SK-N-SH (cell line): ENCODE data around the gene COMMD3. TPM values are rescaled to one million over a fixed set of nuclear protein-coding genes. Genes with fewer than 3 reads are reported as not detected.

Experiments used
- CTCF ChIA-PET: fragments of 300-600, 350-600 bp; formaldehyde crosslinking; extraction: SDS; loops from one replicate; lab custom pipeline; 2021; lab: Yijun Ruan, JAX
- POLR2A ChIA-PET: fragments of 350-600 bp; sonication (Branson Sonifier 250); formaldehyde crosslinking; extraction: SDS; loops from one replicate; lab custom pipeline; 2020; ENCODE audit warnings: antibody characterized with exemption, inconsistent platforms; lab: Yijun Ruan, JAX
- DNase-seq: peaks from one replicate; pipeline ENCODE4 v3.0.0; 2012
- H2AFZ ChIP-seq: fragments of 200-600 bp; sonication (generic); 2 replicates; pipeline ENCODE4 v1.8.1; 2016; ENCODE audit warnings: antibody characterized with exemption, mild to moderate bottlenecking, low read depth
- H3F3A ChIP-seq: fragments of 200-600 bp; sonication (generic); replicated peaks from 2 replicates; pipeline ENCODE3; 2016; ENCODE audit warnings: antibody characterized with exemption, mild to moderate bottlenecking; ENCODE audit not compliant: insufficient read depth
- H3K27ac ChIP-seq, 2 experiments: fragments of 200-500 bp in 1 of 2; fragments of 200-600 bp in 1 of 2; sonication (Bioruptor generic) in 1 of 2; sonication (generic), shearing (Covaris generic) in 1 of 2; 2 replicates each; pipeline versions ENCODE4 v1.5.1 to v1.6.1; 2014 to 2016; ENCODE audit warnings: low read depth in 2 of 2, inconsistent platforms in 1 of 2, low read length in 1 of 2, mild to moderate bottlenecking in 1 of 2, mixed read lengths in 1 of 2
- H3K27me3 ChIP-seq: fragments of 200-600 bp; sonication (generic), shearing (Covaris generic); 2 replicates; pipeline ENCODE4 v1.6.1; 2016; ENCODE audit warnings: mixed run types; ENCODE audit not compliant: insufficient read depth
- H3K36me3 ChIP-seq, 2 experiments: fragments of 200-500 bp in 1 of 2; fragments of 200-600 bp in 1 of 2; sonication (Bioruptor generic) in 1 of 2; sonication (generic) in 1 of 2; replicated peaks in 1 of 2; 2 replicates each; pipeline versions ENCODE3 to v1.5.1; 2014 to 2016; ENCODE audit warnings: low read length in 1 of 2, mild to moderate bottlenecking in 1 of 2; ENCODE audit not compliant: insufficient read depth in 2 of 2, control insufficient read depth in 1 of 2
- H3K4me1 ChIP-seq, 2 experiments: fragments of 200-500 bp in 1 of 2; fragments of 200-600 bp in 1 of 2; sonication (Bioruptor generic) in 1 of 2; sonication (generic), shearing (Covaris generic) in 1 of 2; 2 replicates each; pipeline versions ENCODE4 v1.5.1 to v1.6.1; 2014 to 2016; ENCODE audit warnings: low read depth in 1 of 2, low read length in 1 of 2, mixed run types in 1 of 2; ENCODE audit not compliant: insufficient read depth in 2 of 2, control insufficient read depth in 1 of 2
- H3K4me2 ChIP-seq: fragments of 200-600 bp; sonication (generic), shearing (Covaris generic); 2 replicates; pipeline ENCODE4 v1.6.1; 2017; ENCODE audit warnings: mixed run types
- H3K4me3 ChIP-seq, 2 experiments: fragments of 200-500 bp in 1 of 2; fragments of 200-600 bp in 1 of 2; sonication (Bioruptor generic) in 1 of 2; sonication (generic), shearing (Covaris generic) in 1 of 2; 2 replicates each; pipeline versions ENCODE4 v1.5.1 to v1.8.1; 2014 to 2016; ENCODE audit warnings: low read depth in 2 of 2, inconsistent platforms in 1 of 2, low read length in 1 of 2, mild to moderate bottlenecking in 1 of 2, mixed read lengths in 1 of 2, moderate library complexity in 1 of 2
- H3K79me2 ChIP-seq: fragments of 200-600 bp; sonication (generic); 2 replicates; pipeline ENCODE4 v1.8.1; 2017; ENCODE audit warnings: mild to moderate bottlenecking; ENCODE audit not compliant: insufficient read depth
- H3K9ac ChIP-seq: fragments of 200-600 bp; sonication (generic); 2 replicates; pipeline ENCODE4 v1.6.1; 2017; ENCODE audit warnings: mixed run types
- H3K9me2 ChIP-seq: fragments of 200-600 bp; sonication (generic); 2 replicates; pipeline ENCODE4 v1.6.1; 2017; ENCODE audit warnings: mixed run types
- H3K9me3 ChIP-seq: fragments of 200-600 bp; sonication (generic); 2 replicates; pipeline ENCODE4 v1.6.1; 2017; ENCODE audit warnings: mixed run types, mild to moderate bottlenecking, moderate library complexity
- H4K20me1 ChIP-seq: fragments of 200-600 bp; sonication (generic); 2 replicates; pipeline ENCODE4 v1.6.1; 2017; ENCODE audit warnings: mild to moderate bottlenecking, mixed run types; ENCODE audit not compliant: insufficient read depth
- ELF1 ChIP-seq: IDR thresholded peaks from 2 replicates; pipeline ENCODE4 v1.4.0; 2012
- FOXJ3 ChIP-seq: sonication (generic); formaldehyde crosslinking; IDR thresholded peaks from 2 replicates; pipeline ENCODE4 v1.5.1; 2020; ENCODE audit warnings: mild to moderate bottlenecking, missing genetic modification reagents
- FOXM1 ChIP-seq: IDR thresholded peaks from 2 replicates; pipeline ENCODE4 v1.4.0; 2012; ENCODE audit warnings: low read depth, mild to moderate bottlenecking
- GABPA ChIP-seq: IDR thresholded peaks from 2 replicates; pipeline ENCODE4 v1.4.0; 2012; ENCODE audit warnings: low read depth, mild to moderate bottlenecking
- GATA2 ChIP-seq: sonication (generic); formaldehyde crosslinking; IDR thresholded peaks from 2 replicates; pipeline ENCODE4 v1.5.0; 2020; ENCODE audit warnings: mild to moderate bottlenecking, missing genetic modification reagents
- JUND ChIP-seq: IDR thresholded peaks from 2 replicates; pipeline ENCODE4 v1.4.0; 2012
- MEF2A ChIP-seq: IDR thresholded peaks from 2 replicates; pipeline ENCODE4 v1.4.0; 2012; ENCODE audit warnings: low read depth, borderline replicate concordance
- MXI1 ChIP-seq: IDR thresholded peaks from 2 replicates; pipeline ENCODE4 v1.6.1; 2012; ENCODE audit warnings: mild to moderate bottlenecking, low read depth, low read length, improper control_type of control experiment
- NRF1 ChIP-seq: IDR thresholded peaks from 2 replicates; pipeline ENCODE4 v1.6.1; 2012; ENCODE audit warnings: low read depth, mild to moderate bottlenecking, low read length
- POLR2AphosphoS5 ChIP-seq: IDR thresholded peaks from 2 replicates; pipeline ENCODE4 v1.6.1; 2012; ENCODE audit warnings: low read depth, low read length
- RFX5 ChIP-seq: IDR thresholded peaks from 2 replicates; pipeline ENCODE4 v1.6.1; 2012; ENCODE audit warnings: mild to moderate bottlenecking, improper control_type of control experiment, low read length
- RXRA ChIP-seq: IDR thresholded peaks from 2 replicates; pipeline ENCODE4 v1.4.0; 2012; ENCODE audit warnings: low read depth, mild to moderate bottlenecking, borderline replicate concordance
- SMC3 ChIP-seq: IDR thresholded peaks from 2 replicates; pipeline ENCODE4 v1.6.1; 2012; ENCODE audit warnings: low read depth, low read length, improper control_type of control experiment
- TCF12 ChIP-seq: IDR thresholded peaks from 2 replicates; pipeline ENCODE4 v1.4.0; 2012
- TEAD4 ChIP-seq: IDR thresholded peaks from 2 replicates; pipeline ENCODE4 v1.4.0; 2012; ENCODE audit warnings: mild to moderate bottlenecking, borderline replicate concordance; ENCODE audit not compliant: insufficient read depth
- WGBS: methylation state at CpG from one replicate; pipeline ENCODE4 v1.1.6; 2017; ENCODE audit warnings: low lambda C conversion rate; 5-methylcytosine and 5-hydroxymethylcytosine counted together
- polyA plus RNA-seq, 3 experiments: library from polyadenylated mRNA; depleted of rRNA; stranded (reverse); fragments of >200 nt; gene quantifications; 2 replicates each; pipeline ENCODE4 v1.2.3, GENCODE V29; 2012
- TF ChIP-seq, protein P1 (sequence below): IDR thresholded peaks from 2 replicates; pipeline ENCODE4 v1.4.0; 2012; ENCODE audit warnings: low read depth
- TF ChIP-seq, protein P2 (sequence below): IDR thresholded peaks from 2 replicates; pipeline ENCODE4 v1.4.0; 2012; ENCODE audit warnings: low read depth, borderline replicate concordance
- TF ChIP-seq, protein P3 (sequence below): IDR thresholded peaks from 2 replicates; pipeline ENCODE4 v1.4.0; 2012; ENCODE audit warnings: low read depth, borderline replicate concordance

Gene COMMD3
- polyA plus RNA-seq, 1 of the 3 experiments (the other 2 are of a cell fraction): 26.9 TPM

DNA sequence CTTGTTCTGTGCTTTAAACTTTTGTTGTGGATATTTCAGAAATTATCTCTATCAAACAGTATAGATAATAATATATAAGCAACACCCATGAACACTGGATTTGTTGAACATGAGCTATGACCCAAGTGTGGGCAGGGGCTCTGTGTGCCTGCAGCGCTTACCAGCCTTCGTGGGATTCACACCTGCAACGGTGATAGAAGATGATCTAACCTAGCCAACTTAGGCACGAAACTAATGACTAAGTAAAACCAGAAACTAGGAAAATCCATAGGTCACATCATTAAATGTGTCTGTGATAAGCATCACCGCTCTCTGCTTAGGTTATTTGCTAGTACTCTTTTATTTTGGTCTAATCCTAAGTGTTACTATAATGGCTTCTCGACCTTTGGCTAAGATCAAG lies 47.1 kb downstream of the COMMD3 start:
- Histone ChIP-seq H3K79me2 (no peaks in the 10 kb centered on the region), H3K4me2 (no peak overlapping the region), H3K27me3 (no peaks in the 10 kb centered on the region), H3K27ac (no peak overlapping the region), H3K36me3 (no peaks in the 10 kb centered on the region), H3K4me3 (no peak overlapping the region), H3F3A (no peaks in the 10 kb centered on the region), H3K9me2 (no peaks in the 10 kb centered on the region), H2AFZ (no peak overlapping the region), H3K9ac (no peak overlapping the region), H3K4me1 (no peaks in the 10 kb centered on the region), H4K20me1 (no peaks in the 10 kb centered on the region), H3K9me3 (no peaks in the 10 kb centered on the region)
- CTCF ChIA-PET: interaction anchor here (1.0 to 1.2 kb wide), 2 partner anchors 16 to 27 kb away, joined by 3 read pairs; no protein-coding TSS in a partner anchor
- DNase-seq: no peak
- POLR2A ChIA-PET: no interaction called here
- TF ChIP-seq, protein P1, sequence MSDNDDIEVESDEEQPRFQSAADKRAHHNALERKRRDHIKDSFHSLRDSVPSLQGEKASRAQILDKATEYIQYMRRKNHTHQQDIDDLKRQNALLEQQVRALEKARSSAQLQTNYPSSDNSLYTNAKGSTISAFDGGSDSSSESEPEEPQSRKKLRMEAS: no peak
- TF ChIP-seq MXI1 (no peak), GABPA (no peak), NRF1 (no peak), RXRA (no peak), FOXJ3 (CRISPR knock-in tag) (no peak)
- WGBS: 76% methylated on average over 6 of the region's 6 CpGs

DNA sequence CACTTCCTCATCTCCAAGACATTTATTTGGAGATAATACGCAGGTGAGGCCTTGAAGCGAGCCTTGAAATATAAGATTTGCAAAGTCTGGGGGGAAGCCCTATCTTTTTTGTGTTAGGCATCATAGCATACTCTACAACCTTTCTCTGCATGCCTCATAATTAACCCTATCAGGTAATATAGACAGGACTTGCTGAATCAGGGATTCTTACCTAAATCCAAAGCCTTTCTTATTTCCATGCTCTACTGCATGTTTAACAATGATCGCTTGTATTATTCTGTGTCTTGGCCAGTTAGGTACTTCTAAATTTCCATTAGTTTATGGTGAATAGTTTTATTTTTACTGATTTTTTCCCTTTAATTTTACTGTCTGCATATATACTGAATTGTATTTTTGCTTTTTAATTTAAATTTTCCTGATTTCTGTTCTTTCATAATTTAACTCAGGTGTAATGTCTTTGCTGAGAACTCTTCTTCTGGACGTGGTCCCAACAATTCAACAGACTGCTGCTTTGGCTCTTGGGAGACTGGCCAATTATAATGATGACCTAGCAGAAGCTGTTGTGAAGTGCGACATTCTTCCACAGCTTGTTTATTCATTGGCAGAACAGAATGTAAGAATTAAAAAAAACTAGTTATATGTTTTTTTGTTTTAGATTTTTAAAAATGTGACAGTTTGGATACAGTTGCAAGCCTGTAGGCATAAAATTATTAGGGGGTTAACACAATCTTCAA lies 48.4 kb downstream of the COMMD3 start:
- ChIA-PET CTCF (no interaction called here), POLR2A (no interaction called here)
- Histone ChIP-seq H3K36me3 (no peaks in the 10 kb centered on the region), H3K27ac (no peak overlapping the region), H3K9me3 (no peaks in the 10 kb centered on the region), H3K79me2 (no peaks in the 10 kb centered on the region), H3K9ac (no peak overlapping the region), H2AFZ (no peak overlapping the region)
- no peak for DNase-seq
- 84% methylated on average over 5 of the region's 5 CpGs for WGBS
- TF ChIP-seq MEF2A (no peak), GATA2 (CRISPR knock-in tag) (no peak), ELF1 (no peak), TEAD4 (no peak), RFX5 (no peak), POLR2AphosphoS5 (no peak), SMC3 (no peak), MXI1 (no peak), FOXM1 (no peak), JUND (no peak), TCF12 (no peak)
- TF ChIP-seq, protein P2, sequence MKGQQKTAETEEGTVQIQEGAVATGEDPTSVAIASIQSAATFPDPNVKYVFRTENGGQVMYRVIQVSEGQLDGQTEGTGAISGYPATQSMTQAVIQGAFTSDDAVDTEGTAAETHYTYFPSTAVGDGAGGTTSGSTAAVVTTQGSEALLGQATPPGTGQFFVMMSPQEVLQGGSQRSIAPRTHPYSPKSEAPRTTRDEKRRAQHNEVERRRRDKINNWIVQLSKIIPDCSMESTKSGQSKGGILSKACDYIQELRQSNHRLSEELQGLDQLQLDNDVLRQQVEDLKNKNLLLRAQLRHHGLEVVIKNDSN: no peak
- TF ChIP-seq, protein P1: no peak
- TF ChIP-seq, protein P3, sequence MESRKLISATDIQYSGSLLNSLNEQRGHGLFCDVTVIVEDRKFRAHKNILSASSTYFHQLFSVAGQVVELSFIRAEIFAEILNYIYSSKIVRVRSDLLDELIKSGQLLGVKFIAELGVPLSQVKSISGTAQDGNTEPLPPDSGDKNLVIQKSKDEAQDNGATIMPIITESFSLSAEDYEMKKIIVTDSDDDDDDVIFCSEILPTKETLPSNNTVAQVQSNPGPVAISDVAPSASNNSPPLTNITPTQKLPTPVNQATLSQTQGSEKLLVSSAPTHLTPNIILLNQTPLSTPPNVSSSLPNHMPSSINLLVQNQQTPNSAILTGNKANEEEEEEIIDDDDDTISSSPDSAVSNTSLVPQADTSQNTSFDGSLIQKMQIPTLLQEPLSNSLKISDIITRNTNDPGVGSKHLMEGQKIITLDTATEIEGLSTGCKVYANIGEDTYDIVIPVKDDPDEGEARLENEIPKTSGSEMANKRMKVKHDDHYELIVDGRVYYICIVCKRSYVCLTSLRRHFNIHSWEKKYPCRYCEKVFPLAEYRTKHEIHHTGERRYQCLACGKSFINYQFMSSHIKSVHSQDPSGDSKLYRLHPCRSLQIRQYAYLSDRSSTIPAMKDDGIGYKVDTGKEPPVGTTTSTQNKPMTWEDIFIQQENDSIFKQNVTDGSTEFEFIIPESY: no peak
- TF ChIP-seq, all 33 proteins: peak for 0
- Histone ChIP-seq H3F3A (no peaks in the 10 kb centered on the region), H3K4me2 (no peak overlapping the region), H3K27me3 (no peaks in the 10 kb centered on the region), H3K4me1 (no peaks in the 10 kb centered on the region), H4K20me1 (no peaks in the 10 kb centered on the region), H3K4me3 (no peak overlapping the region), H3K9me2 (no peaks in the 10 kb centered on the region)
